HCT116 (cell line): Measurements from ENCODE around the gene PLCB1. TPM values are rescaled to one million over a fixed set of nuclear protein-coding genes. Genes with fewer than 3 reads are reported as not detected.

Experiments
- ATAC-seq: fragments of 200-7000 bp; cut with Tn5 transposase; 2 replicates; pipeline ENCODE4 v1.9.1; 2020; ENCODE audit warnings: mild to moderate bottlenecking, moderate library complexity
- BruUV-seq: library from RNA; stranded (reverse); fragments of 400-500 nt; replicated peaks from 2 replicates; lab custom pipeline; 2021; lab: Mats Ljungman, UMichigan
- CTCF ChIA-PET: fragments of 300-600 bp; sonication (Branson Sonifier 250); formaldehyde crosslinking; loops from one replicate; lab custom pipeline; 2021; ENCODE audit warnings: antibody characterized with exemption; lab: Charles Lee
- POLR2A ChIA-PET: fragments of 300-600, 350-600 bp; sonication (Branson Sonifier 250); formaldehyde crosslinking; loops from one replicate; lab custom pipeline; 2021; ENCODE audit warnings: antibody characterized with exemption; lab: Charles Lee
- RAD21 ChIA-PET, 2 experiments: fragments of 300-600 bp; sonication (Branson Sonifier 250); formaldehyde crosslinking; loops; one replicate each; lab custom pipeline; 2023; ENCODE audit warnings: low total read pairs in 2 of 2; ENCODE audit not compliant: uncharacterized antibody in 2 of 2, unreplicated experiment in 2 of 2, low non-redundant PET in 1 of 2; lab: Charles Lee
- DNase-seq: peaks from one replicate; pipeline ENCODE4 v3.0.0-alpha.2; 2010; ENCODE audit warnings: low read depth, low spot score
- H2AFZ ChIP-seq: fragments of 200-600 bp; shearing (Covaris generic), sonication (generic); 2 replicates; pipeline ENCODE4 v1.6.1; 2017; ENCODE audit warnings: low read depth, mixed run types, mixed read lengths, antibody characterized with exemption, low read length; ENCODE audit not compliant: poor library complexity, severe bottlenecking
- H3K27ac ChIP-seq: 2 replicates; pipeline ENCODE4 v1.5.1; 2012; ENCODE audit warnings: low read depth, low read length
- H3K27me3 ChIP-seq: fragments of 200-600 bp; sonication (generic); 2 replicates; pipeline ENCODE4 v1.6.1; 2016; ENCODE audit warnings: mixed run types, low read length, mixed read lengths; ENCODE audit not compliant: insufficient read depth
- H3K36me3 ChIP-seq, 2 experiments: fragments of 200-500 bp in 1 of 2; fragments of 200-600 bp in 1 of 2; sonication (Bioruptor generic) in 1 of 2; sonication (generic) in 1 of 2; 2 replicates each; pipeline versions ENCODE4 v1.5.1 to v1.6.1; 2014 to 2016; ENCODE audit warnings: low read length in 2 of 2, inconsistent platforms in 1 of 2, mixed read lengths in 1 of 2, mixed run types in 1 of 2; ENCODE audit not compliant: insufficient read depth in 2 of 2, control insufficient read depth in 1 of 2
- H3K4me1 ChIP-seq, 2 experiments: fragments of 200-600 bp in 1 of 2; sonication (generic) in 1 of 2; 2 replicates each; pipeline versions ENCODE4 v1.5.1 to v1.6.1; 2012 to 2017; ENCODE audit warnings: low read length in 2 of 2, inconsistent platforms in 1 of 2, mild to moderate bottlenecking in 1 of 2, mixed read lengths in 1 of 2, mixed run types in 1 of 2, moderate library complexity in 1 of 2; ENCODE audit not compliant: insufficient read depth in 2 of 2, control insufficient read depth in 1 of 2
- H3K4me2 ChIP-seq: fragments of 200-600 bp; sonication (generic); 2 replicates; pipeline ENCODE4 v1.6.1; 2017; ENCODE audit warnings: mixed run types, low read length, mixed read lengths
- H3K4me3 ChIP-seq, 2 experiments: fragments of 200-600 bp in 1 of 2; sonication (generic) in 1 of 2; replicated peaks in 1 of 2; 2 replicates each; pipeline ENCODE4 v1.5.1; 2011 to 2016; ENCODE audit warnings: low read length in 2 of 2, control low read depth in 1 of 2, low read depth in 1 of 2, mild to moderate bottlenecking in 1 of 2, mixed read lengths in 1 of 2, mixed run types in 1 of 2
- H3K79me2 ChIP-seq: fragments of 200-600 bp; sonication (generic); 2 replicates; pipeline ENCODE4 v1.6.1; 2017; ENCODE audit warnings: mild to moderate bottlenecking, mixed run types, low read length, moderate library complexity, mixed read lengths; ENCODE audit not compliant: insufficient read depth
- H3K9ac ChIP-seq: fragments of 200-600 bp; sonication (generic); 2 replicates; pipeline ENCODE4 v1.6.1; 2016; ENCODE audit warnings: low read length, mixed read lengths
- H3K9me2 ChIP-seq: fragments of 200-600 bp; sonication (generic), shearing (Covaris generic); 2 replicates; pipeline ENCODE4 v1.6.1; 2017; ENCODE audit warnings: mixed run types, mild to moderate bottlenecking, moderate library complexity; ENCODE audit not compliant: insufficient read depth
- H3K9me3 ChIP-seq, 2 experiments: fragments of 200-500 bp in 1 of 2; fragments of 200-600 bp in 1 of 2; sonication (Bioruptor generic) in 1 of 2; sonication (generic) in 1 of 2; 2 replicates each; pipeline ENCODE4 v1.6.1; 2014 to 2017; ENCODE audit warnings: low read length in 2 of 2, mixed read lengths in 2 of 2, inconsistent platforms in 1 of 2, low read depth in 1 of 2, mild to moderate bottlenecking in 1 of 2, mixed run types in 1 of 2, moderate library complexity in 1 of 2; ENCODE audit not compliant: control insufficient read depth in 1 of 2, insufficient read depth in 1 of 2
- H4K20me1 ChIP-seq: fragments of 200-600 bp; sonication (generic), shearing (Covaris generic); 2 replicates; pipeline ENCODE4 v1.6.1; 2017; ENCODE audit warnings: mixed run types, mild to moderate bottlenecking, moderate library complexity; ENCODE audit not compliant: insufficient read depth
- CBX3 ChIP-seq: IDR thresholded peaks from 2 replicates; pipeline ENCODE4 v1.6.1; 2012; ENCODE audit warnings: low read depth
- EZH2phosphoT487 ChIP-seq: fragments of 200-600 bp; IDR thresholded peaks from 2 replicates; pipeline ENCODE4 v1.6.1; 2018; ENCODE audit warnings: antibody characterized with exemption, borderline replicate concordance
- FOSL1 ChIP-seq: IDR thresholded peaks from 2 replicates; pipeline ENCODE4 v1.6.1; 2012; ENCODE audit warnings: low read depth
- JUND ChIP-seq: IDR thresholded peaks from 2 replicates; pipeline ENCODE4 v1.6.1; 2012
- POLR2AphosphoS5 ChIP-seq: IDR thresholded peaks from 2 replicates; pipeline ENCODE4 v1.6.1; 2011; ENCODE audit warnings: mild to moderate bottlenecking, low read depth, low read length, moderate library complexity
- RAD21 ChIP-seq: IDR thresholded peaks from 2 replicates; pipeline ENCODE4 v1.6.1; 2012; ENCODE audit warnings: low read depth, mild to moderate bottlenecking
- SIN3A ChIP-seq: IDR thresholded peaks from 2 replicates; pipeline ENCODE4 v1.6.1; 2012; ENCODE audit warnings: low read depth
- SP1 ChIP-seq: IDR thresholded peaks from 2 replicates; pipeline ENCODE4 v1.6.1; 2012; ENCODE audit warnings: low read depth
- SRF ChIP-seq: IDR thresholded peaks from 2 replicates; pipeline ENCODE4 v1.6.1; 2012; ENCODE audit warnings: low read depth
- TCF7L2 ChIP-seq: IDR thresholded peaks from 2 replicates; pipeline ENCODE4 v1.7.0; 2011; ENCODE audit warnings: borderline replicate concordance, inconsistent platforms; ENCODE audit not compliant: insufficient read depth, insufficient read length; ENCODE audit errors: extremely low read depth
- YY1 ChIP-seq: IDR thresholded peaks from 2 replicates; pipeline ENCODE4 v1.6.1; 2011; ENCODE audit warnings: low read length, low read depth, moderate library complexity, mild to moderate bottlenecking; ENCODE audit not compliant: insufficient replicate concordance; ENCODE audit errors: extremely low read depth
- ZNF274 ChIP-seq: fragments of 200-500 bp; sonication (Bioruptor generic); IDR thresholded peaks from 2 replicates; pipeline ENCODE4 v1.6.1; 2014; ENCODE audit warnings: mild to moderate bottlenecking, low read depth, low read length, inconsistent platforms
- intact Hi-C: fragments of 100-400 bp; cut with micrococcal nuclease; formaldehyde crosslinking; loops from 2 replicates; pipeline ENCODE4 v1.10.0; 2022
- total RNA-seq: library from RNA; stranded (reverse); gene quantifications from one replicate; pipeline ENCODE4 v1.2.1, GENCODE V29; 2021; ENCODE audit not compliant: unreplicated experiment
- TF ChIP-seq, protein P1 (sequence below): IDR thresholded peaks from 2 replicates; pipeline ENCODE4 v1.6.1; 2012
- TF ChIP-seq, protein P2 (sequence below): IDR thresholded peaks from 2 replicates; pipeline ENCODE4 v1.6.1; 2012; ENCODE audit warnings: low read depth
- TF ChIP-seq, protein P3 (sequence below): IDR thresholded peaks from 2 replicates; pipeline ENCODE4 v1.6.1; 2012

The PLCB1 gene
- total RNA-seq, 1 experiment from 2014 or later: 15.8 TPM

DNA sequence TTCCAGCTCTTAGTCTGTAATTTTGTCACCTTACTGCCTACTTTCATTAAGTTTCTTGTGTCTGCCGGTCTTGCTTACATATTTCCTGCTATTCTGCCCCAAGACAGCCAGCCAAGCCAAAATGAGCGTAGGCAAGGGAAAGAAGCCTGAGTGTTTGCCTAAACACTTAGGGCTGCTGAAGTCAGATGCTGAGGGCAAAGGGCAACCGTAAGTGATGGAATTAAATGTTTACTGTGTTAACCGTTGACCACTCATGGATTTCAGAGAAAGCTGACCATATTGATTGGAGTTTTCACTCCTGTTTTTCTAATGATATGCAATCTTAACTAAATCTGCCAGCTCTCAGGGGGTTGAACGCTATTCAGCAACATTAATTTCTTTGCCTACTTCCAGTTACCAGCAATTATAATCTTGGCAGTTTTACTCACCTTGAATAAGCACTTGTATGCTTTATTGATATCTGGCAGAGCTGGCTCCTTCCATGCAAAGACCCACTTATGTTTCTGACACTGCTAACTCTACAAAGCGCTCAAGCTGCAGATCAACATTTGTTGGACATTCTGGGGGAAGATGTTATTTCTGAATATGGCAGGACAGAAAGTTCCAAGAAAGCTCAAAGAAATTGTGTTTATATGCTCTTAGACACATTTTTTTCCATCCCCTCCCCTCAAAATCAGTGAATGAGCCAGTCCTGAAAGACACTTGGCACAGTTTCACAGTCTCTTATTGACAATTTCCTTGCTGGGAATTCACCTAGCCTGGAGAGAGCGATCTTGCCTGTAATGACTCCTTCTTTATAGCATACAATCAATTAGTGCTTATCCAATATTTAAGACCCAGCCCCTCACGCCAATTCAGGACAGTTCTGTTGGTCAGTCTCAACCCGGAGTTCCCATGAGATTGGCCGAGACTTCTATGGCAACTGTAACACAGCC lies 183.8 kb downstream of the PLCB1 start:
- DNase-seq (no peak), ATAC-seq (no peak)
- Histone ChIP-seq H3K79me2 (no peaks in the 10 kb centered on the region), H3K27ac (no peak overlapping the region), H3K4me1 (no peaks in the 10 kb centered on the region), H3K9me3 (no peaks in the 10 kb centered on the region), H3K36me3 (no peaks in the 10 kb centered on the region), H4K20me1 (no peaks in the 10 kb centered on the region; the same call in 1 of the 2 replicates), H3K27me3 (no peaks in the 10 kb centered on the region), H3K9me2 (no peaks in the 10 kb centered on the region), H3K4me2 (no peak overlapping the region), H3K4me3 (no peak overlapping the region), H3K9ac (no peak overlapping the region), H2AFZ (no peak overlapping the region)
- no TSS peak for BruUV-seq
- ChIA-PET CTCF (no interaction called here), RAD21 (no interaction called here), POLR2A (no interaction called here)
- TF ChIP-seq POLR2AphosphoS5 (no peak), SP1 (no peak), SRF (no peak), FOSL1 (no peak), JUND (no peak)
- TF ChIP-seq, protein P1, sequence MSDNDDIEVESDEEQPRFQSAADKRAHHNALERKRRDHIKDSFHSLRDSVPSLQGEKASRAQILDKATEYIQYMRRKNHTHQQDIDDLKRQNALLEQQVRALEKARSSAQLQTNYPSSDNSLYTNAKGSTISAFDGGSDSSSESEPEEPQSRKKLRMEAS: no peak
- intact Hi-C loops: no loop called here

DNA sequence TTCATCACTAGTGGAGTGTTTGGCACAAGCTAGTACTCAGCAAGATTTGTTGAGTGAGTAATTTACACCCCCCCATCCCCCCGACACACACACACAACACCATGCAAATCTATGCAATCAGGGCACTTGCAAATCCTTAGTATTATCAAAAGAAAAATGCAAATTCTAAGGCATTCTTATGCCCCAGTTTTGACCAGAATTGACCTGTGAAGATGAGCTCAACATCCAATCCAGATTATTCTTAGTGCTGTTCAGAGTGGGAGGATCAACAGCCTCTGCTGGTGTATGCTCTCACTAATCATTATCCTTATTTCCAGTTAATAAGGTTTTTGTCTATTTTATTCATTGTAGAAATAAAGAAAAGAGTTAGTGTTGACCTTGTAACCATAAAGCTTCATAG lies 185.4 kb downstream of the PLCB1 start:
- H2AFZ ChIP-seq: no peak overlapping the region
- POLR2A ChIA-PET: no interaction called here
- no peak overlapping the region for H3K9ac ChIP-seq
- intact Hi-C loops: no loop called here
- H3K9me3 ChIP-seq: no peaks in the 10 kb centered on the region
- H3K36me3 ChIP-seq: no peaks in the 10 kb centered on the region
- no peaks in the 10 kb centered on the region; the same call in 1 of the 2 replicates for H4K20me1 ChIP-seq
- CTCF ChIA-PET: no interaction called here
- H3K4me2 ChIP-seq: no peak overlapping the region
- H3K79me2 ChIP-seq: no peaks in the 10 kb centered on the region
- RAD21 ChIA-PET: no interaction called here
- H3K4me3 ChIP-seq: no peak overlapping the region
- no peak for ATAC-seq
- no peaks in the 10 kb centered on the region for H3K27me3 ChIP-seq
- BruUV-seq: no TSS peak
- H3K9me2 ChIP-seq: no peaks in the 10 kb centered on the region
- no peaks in the 10 kb centered on the region for H3K4me1 ChIP-seq
- H3K27ac ChIP-seq: no peak overlapping the region
- DNase-seq: no peak
- TF ChIP-seq SRF: no peak
- no peak for TF ChIP-seq RAD21
- no peak for TF ChIP-seq ZNF274
- no peak for TF ChIP-seq YY1
- no peak for TF ChIP-seq CBX3
- no peak for TF ChIP-seq SIN3A
- no peak for TF ChIP-seq JUND
- TF ChIP-seq, protein P1: no peak
- TF ChIP-seq, protein P2, sequence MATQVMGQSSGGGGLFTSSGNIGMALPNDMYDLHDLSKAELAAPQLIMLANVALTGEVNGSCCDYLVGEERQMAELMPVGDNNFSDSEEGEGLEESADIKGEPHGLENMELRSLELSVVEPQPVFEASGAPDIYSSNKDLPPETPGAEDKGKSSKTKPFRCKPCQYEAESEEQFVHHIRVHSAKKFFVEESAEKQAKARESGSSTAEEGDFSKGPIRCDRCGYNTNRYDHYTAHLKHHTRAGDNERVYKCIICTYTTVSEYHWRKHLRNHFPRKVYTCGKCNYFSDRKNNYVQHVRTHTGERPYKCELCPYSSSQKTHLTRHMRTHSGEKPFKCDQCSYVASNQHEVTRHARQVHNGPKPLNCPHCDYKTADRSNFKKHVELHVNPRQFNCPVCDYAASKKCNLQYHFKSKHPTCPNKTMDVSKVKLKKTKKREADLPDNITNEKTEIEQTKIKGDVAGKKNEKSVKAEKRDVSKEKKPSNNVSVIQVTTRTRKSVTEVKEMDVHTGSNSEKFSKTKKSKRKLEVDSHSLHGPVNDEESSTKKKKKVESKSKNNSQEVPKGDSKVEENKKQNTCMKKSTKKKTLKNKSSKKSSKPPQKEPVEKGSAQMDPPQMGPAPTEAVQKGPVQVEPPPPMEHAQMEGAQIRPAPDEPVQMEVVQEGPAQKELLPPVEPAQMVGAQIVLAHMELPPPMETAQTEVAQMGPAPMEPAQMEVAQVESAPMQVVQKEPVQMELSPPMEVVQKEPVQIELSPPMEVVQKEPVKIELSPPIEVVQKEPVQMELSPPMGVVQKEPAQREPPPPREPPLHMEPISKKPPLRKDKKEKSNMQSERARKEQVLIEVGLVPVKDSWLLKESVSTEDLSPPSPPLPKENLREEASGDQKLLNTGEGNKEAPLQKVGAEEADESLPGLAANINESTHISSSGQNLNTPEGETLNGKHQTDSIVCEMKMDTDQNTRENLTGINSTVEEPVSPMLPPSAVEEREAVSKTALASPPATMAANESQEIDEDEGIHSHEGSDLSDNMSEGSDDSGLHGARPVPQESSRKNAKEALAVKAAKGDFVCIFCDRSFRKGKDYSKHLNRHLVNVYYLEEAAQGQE: no peak
- no peak for TF ChIP-seq SP1
- TF ChIP-seq, protein P3, sequence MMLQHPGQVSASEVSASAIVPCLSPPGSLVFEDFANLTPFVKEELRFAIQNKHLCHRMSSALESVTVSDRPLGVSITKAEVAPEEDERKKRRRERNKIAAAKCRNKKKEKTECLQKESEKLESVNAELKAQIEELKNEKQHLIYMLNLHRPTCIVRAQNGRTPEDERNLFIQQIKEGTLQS: no peak
- TF ChIP-seq EZH2phosphoT487: no peak
- no peak for TF ChIP-seq TCF7L2
